Islet precursor cell (in vitro differentiated cells): ENCODE data around the gene IRX4.

Experiments used
- DNase-seq: peaks from one replicate; pipeline ENCODE4 v3.0.0-alpha.2; 2018

IRX4 gene

GRCh38 chr5:1913578-1913977 is 30.9 kb upstream of the IRX4 start:
- no peak for DNase-seq

DNA sequence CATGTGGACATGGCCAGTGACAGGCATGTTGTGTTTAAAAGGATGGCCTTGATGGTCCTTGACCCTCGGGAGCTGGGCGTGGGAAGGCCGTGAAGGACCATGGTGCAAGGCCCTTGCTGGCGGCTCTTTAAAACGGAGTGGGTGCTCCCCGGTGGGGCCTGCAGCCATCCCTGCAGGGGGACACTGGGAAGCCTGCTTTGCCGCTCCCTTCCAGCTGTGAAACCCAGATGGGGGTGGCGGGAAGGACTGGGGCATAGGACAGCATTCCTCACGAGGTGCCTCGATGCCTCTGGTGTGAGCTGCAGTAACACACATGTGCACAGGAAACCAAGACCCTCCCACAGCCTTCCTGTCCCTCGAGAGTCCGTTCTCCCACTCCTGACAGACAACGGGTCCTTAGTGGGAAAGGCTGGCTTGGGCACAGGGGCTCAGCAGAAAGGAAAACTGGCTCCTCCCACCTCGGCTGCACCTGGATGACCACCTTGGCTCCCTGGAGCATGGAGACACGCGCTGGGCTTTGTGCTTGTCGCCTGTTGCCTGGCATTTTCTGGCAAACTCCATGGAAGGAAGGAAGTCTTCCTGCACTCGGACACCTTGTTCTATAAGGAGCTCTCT is 30.3 kb upstream of the IRX4 start:
- DNase-seq, result no peak

DNA sequence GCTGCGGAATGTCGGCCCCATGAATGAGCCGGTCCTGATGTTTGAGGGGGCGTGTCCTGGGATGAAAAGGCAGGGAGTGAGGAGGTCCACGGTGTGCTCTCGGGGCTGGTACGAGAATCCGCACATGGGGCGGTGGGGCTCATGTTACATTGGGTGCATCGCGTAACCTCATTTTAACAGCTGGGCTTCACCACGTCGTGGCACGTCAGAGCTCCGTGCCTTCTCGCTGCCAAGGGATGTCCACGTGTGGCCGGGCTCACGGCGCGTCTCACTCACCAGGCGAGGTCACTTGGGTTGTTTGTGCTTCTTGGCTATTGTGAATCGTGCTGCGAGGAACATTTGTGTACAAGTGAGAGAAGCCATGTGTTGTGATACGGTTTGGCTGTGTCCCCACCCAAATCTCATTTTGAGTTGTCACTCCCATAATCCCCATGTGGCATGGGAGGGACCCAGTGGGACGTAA is 29.1 kb upstream of the IRX4 start:
- no peak for DNase-seq

- DNase-seq, result peak; percentile 45
These were observed 28.4 kb upstream of the IRX4 start for GRCh38 chr5:1910861-1911772.

GRCh38 chr5:1910081-1910760 is 27.5 kb upstream of the IRX4 start:
- peak; percentile 45 for DNase-seq

- no peak for DNase-seq
These were observed 26.7 kb upstream of the IRX4 start for GRCh38 chr5:1909346-1909985.

DNA sequence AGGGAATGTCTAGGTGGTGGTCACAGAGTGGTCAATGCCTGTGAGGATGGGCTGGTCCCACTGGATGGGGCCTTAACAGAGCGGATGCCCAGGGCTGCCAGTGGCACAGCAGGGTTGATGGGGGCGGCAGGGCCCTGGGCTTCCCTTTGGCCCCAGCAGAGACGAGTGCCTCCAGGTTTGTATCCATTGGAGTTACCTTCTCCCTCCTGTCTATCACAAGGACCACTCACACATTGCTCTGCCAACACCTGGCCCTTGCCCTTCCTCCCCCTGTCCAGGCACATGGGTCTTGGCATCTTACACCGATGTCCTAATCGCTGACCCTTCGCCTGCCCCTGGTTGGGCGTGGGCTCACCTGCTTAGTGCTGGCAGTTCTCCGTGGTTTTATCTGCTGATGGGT is 26.2 kb upstream of the IRX4 start:
- DNase-seq, result no peak

GRCh38 chr5:1907616-1908015 is 24.9 kb upstream of the IRX4 start:
- DNase-seq, result no peak

DNA sequence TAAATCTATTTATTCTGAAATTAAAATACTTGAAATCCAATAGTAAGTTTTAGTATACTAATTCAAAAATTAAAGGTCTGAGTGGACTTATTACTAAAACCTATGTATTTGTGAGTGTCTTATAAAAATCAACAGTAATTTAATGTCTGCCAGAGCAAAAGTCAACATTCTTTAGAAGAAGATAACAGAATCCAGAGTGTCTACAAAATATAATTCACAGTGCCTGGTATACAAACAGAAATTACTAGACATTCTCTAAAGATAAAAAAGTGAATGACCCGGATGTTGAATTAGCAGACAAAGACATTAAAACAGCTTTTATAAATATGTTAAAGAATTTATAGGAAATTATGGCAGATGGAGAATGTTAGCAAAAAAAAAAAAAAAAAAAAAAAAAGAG is 22.4 kb upstream of the IRX4 start:
- DNase-seq, result no peak

- no peak for DNase-seq
These were observed 19.3 kb upstream of the IRX4 start for GRCh38 chr5:1901983-1902382.

- DNase-seq, result no peak
These were observed 18.3 kb upstream of the IRX4 start for GRCh38 chr5:1901061-1901460.

DNA sequence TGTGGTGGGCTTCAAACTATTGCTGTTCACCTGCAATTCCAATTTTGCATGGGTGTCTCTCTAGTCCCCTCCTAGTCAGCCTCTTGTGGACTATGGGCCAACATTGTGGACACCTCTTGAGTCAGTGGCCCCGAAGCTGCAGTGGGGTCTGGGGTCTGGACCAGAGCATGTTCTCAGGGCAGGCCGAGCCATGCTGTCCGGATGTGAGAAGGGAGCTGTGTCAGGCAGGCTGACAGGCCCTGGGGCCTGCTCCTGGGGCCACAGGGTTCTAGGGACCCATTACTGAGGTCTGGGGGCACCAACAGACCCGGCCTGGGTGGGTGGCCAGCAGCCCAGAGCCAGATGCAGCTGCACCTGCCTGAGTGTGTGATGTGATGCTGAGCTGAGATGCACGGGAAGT is 16.5 kb upstream of the IRX4 start:
- no peak for DNase-seq

GRCh38 chr5:1897816-1898450 is 15.2 kb upstream of the IRX4 start:
- DNase-seq, result no peak

DNA sequence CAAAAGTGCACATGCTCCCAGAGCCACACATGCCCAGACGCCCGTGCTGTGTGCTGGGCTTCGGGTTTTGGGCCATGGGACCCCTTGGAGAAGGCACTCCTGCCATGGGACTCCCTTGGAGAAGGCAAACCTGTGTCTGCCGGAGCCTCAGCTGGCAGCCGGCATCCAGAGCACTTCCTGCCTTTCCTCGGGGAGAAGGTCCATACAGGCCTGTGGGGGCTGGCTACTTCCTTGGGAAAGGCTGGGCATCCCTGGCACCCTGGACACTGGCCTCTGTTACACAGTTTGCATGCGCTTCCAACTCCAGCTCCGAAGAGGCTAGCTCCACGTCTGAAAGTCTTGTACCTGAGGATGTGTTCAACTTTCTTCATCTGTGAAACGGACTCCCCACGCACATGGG is 14.7 kb upstream of the IRX4 start:
- DNase-seq, result no peak

DNA sequence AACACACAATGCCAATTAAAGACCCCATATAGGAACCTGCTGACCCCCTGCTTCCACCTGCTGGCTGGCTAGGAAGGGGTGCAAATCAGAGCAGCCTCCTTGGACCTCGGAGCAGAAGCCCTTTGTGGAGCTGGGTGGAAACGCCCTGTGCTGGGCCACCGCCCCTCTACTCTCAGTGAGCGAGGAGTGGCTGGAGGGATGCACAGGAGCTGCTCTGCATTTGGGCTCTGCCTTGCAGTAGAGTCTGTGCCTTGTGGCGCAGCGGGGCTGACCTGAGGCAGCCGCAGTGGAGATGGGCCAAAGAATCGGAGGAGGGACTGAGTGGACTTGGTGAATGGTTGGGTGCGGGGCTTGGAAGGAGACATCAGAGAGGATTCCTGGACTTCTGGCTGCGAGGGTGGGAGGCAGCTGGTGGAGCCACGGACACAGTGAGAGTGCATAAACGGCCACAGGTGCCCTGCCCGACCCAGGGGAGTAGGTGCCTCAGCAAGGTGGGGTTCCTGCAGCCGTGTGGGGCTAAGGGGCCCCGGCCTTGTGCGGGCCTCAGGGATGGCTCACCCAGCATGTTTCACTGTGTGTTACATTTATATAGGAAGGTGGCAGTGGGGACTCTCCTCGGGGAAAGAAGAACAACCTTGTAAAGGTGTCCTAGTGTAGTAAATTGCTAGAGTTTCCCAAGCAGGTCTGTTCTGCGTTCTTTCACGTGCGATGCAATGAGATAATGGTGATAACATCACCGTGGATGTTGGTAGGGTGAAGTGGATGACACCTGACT is 14.1 kb upstream of the IRX4 start:
- no peak for DNase-seq

GRCh38 chr5:1895739-1896420 is 13.2 kb upstream of the IRX4 start:
- DNase-seq, result no peak

GRCh38 chr5:1894243-1894642 is 11.5 kb upstream of the IRX4 start:
- no peak for DNase-seq

DNA sequence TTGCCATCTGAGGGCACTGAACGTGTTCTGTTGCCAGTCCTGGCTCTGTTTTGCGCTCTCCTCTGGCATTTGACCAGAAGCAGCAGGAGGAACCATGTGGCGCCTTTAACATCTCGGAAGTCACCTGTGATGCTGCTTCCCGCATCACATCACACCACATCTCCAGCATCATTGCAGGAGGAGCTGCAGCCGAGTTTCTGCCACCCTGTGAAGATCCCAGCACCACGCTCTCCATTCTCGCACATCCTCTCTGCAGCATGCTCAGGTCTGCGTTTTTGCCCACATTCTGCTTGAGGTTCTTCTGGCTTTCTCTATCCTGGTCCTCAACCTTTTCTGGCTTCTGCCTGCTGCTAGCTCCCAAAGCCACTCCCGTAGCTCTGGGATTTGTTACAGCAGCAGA is 11.0 kb upstream of the IRX4 start:
- DNase-seq, result no peak

GRCh38 chr5:1892685-1893445 is 10.1 kb upstream of the IRX4 start:
- no peak for DNase-seq

GRCh38 chr5:1892211-1892610 is 9.5 kb upstream of the IRX4 start:
- no peak for DNase-seq

- no peak for DNase-seq
These were observed 8.7 kb upstream of the IRX4 start for GRCh38 chr5:1891391-1891790.
